OCI-LY7 (cell line): Measurements from ENCODE around the gene SDK2.

ENCODE experiments used
- EZH2phosphoT487 ChIP-seq: fragments of 200-600 bp; sonication (generic); IDR thresholded peaks from 2 replicates; pipeline ENCODE4 v1.6.1; 2018; ENCODE audit warnings: low read depth, borderline replicate concordance, mild to moderate bottlenecking, mixed run types, antibody characterized with exemption, low read length, moderate library complexity, mixed read lengths
- TF ChIP-seq, protein P1 (sequence below): fragments of 200-600 bp; sonication (generic); conservative IDR thresholded peaks from 2 replicates; pipeline ENCODE4 v1.5.1; 2014; ENCODE audit warnings: mild to moderate bottlenecking, antibody characterized with exemption, low read length, moderate library complexity, mixed read lengths

DNA sequence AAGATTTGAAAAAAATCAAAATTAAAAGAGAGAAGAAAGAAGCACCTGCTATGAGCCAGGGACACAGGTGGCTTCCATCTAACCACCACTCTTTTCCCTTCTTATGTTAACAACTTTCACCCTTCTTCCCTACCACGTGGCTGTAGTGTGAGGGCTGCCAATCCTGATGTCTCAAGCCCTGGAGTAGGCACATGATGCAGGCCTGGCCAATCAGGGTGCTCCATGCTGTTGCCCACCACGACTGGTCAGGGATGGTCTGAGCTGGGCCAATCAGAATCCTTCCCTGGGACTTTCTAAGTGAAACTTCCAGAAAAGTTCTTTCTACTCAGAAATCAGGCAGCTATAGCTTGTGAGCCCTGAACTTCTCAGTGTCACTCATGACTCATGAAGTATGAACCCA is 140.7 kb downstream of the SDK2 start:
- TF ChIP-seq, protein P1, sequence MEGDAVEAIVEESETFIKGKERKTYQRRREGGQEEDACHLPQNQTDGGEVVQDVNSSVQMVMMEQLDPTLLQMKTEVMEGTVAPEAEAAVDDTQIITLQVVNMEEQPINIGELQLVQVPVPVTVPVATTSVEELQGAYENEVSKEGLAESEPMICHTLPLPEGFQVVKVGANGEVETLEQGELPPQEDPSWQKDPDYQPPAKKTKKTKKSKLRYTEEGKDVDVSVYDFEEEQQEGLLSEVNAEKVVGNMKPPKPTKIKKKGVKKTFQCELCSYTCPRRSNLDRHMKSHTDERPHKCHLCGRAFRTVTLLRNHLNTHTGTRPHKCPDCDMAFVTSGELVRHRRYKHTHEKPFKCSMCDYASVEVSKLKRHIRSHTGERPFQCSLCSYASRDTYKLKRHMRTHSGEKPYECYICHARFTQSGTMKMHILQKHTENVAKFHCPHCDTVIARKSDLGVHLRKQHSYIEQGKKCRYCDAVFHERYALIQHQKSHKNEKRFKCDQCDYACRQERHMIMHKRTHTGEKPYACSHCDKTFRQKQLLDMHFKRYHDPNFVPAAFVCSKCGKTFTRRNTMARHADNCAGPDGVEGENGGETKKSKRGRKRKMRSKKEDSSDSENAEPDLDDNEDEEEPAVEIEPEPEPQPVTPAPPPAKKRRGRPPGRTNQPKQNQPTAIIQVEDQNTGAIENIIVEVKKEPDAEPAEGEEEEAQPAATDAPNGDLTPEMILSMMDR: no peak
- no peak for TF ChIP-seq EZH2phosphoT487
